Thyroid gland (tissue), 4 donors: ENCODE measurements around the gene TEKT1.

Source experiments
- POLR2A ChIP-seq, 2 donors: fragments of 450-650 bp; IDR thresholded peaks; one replicate each; pipeline ENCODE4 v1.6.1; 2017; ENCODE audit warnings: antibody characterized with exemption in 2 of 2, mild to moderate bottlenecking in 2 of 2, moderate library complexity in 1 of 2
- TF ChIP-seq, protein P1 (sequence below), 6 experiments: fragments of 200-600 bp in 3 of 6; fragments of 450-650 bp in 3 of 6; sonication (generic) in 3 of 6; IDR thresholded peaks; one replicate each; pipeline ENCODE4 v1.5.1; 2016 to 2019; ENCODE audit warnings: antibody characterized with exemption in 6 of 6, mild to moderate bottlenecking in 2 of 6, inconsistent platforms in 1 of 6, moderate library complexity in 1 of 6

DNA sequence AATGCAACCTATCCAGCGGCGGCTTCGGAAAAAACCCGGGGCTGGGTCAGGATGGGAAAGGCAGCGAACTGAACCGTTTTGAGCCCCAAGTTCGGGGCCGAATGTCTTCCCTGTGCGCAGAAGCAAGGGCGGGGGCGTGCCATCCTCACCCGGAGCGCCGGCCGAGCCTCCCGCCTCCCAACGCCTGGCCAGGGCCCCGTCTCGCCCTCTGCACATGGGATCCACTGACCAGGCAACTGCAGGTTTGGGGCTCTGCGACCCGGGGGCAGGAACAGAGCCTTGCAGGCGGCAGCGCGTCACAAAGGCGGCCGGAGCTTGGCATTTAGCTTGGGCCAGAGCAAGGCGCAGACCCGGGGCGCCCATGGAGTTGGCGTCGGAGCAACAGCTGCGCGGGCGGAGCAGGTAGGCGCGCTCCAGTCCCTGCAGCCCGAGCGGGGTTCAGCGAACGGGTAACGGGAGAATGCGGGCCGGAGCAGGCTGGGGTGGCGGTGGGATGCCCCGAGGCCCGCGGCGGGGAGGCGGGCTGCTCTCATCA is 55.6 kb downstream of the TEKT1 start, which contains the start of gene FBXO39:
- TF ChIP-seq POLR2A (IDR thresholded peaks at IDR 0.05), result no peak
- TF ChIP-seq, protein P1, sequence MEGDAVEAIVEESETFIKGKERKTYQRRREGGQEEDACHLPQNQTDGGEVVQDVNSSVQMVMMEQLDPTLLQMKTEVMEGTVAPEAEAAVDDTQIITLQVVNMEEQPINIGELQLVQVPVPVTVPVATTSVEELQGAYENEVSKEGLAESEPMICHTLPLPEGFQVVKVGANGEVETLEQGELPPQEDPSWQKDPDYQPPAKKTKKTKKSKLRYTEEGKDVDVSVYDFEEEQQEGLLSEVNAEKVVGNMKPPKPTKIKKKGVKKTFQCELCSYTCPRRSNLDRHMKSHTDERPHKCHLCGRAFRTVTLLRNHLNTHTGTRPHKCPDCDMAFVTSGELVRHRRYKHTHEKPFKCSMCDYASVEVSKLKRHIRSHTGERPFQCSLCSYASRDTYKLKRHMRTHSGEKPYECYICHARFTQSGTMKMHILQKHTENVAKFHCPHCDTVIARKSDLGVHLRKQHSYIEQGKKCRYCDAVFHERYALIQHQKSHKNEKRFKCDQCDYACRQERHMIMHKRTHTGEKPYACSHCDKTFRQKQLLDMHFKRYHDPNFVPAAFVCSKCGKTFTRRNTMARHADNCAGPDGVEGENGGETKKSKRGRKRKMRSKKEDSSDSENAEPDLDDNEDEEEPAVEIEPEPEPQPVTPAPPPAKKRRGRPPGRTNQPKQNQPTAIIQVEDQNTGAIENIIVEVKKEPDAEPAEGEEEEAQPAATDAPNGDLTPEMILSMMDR (IDR thresholded peaks at IDR 0.05), result no peak
